GM10266 (cell line): ENCODE data around the gene KRI1.

Experiments
- DNase-seq: peaks from one replicate; pipeline ENCODE4 v3.0.0; 2012; ENCODE audit errors: extremely low spot score
- TF ChIP-seq, protein P1 (sequence below): IDR thresholded peaks from 2 replicates; pipeline ENCODE4 v1.5.1; 2012; ENCODE audit warnings: mild to moderate bottlenecking, low read depth; ENCODE audit not compliant: control insufficient read depth, insufficient read depth; ENCODE audit errors: missing control alignments

The KRI1 gene

DNA sequence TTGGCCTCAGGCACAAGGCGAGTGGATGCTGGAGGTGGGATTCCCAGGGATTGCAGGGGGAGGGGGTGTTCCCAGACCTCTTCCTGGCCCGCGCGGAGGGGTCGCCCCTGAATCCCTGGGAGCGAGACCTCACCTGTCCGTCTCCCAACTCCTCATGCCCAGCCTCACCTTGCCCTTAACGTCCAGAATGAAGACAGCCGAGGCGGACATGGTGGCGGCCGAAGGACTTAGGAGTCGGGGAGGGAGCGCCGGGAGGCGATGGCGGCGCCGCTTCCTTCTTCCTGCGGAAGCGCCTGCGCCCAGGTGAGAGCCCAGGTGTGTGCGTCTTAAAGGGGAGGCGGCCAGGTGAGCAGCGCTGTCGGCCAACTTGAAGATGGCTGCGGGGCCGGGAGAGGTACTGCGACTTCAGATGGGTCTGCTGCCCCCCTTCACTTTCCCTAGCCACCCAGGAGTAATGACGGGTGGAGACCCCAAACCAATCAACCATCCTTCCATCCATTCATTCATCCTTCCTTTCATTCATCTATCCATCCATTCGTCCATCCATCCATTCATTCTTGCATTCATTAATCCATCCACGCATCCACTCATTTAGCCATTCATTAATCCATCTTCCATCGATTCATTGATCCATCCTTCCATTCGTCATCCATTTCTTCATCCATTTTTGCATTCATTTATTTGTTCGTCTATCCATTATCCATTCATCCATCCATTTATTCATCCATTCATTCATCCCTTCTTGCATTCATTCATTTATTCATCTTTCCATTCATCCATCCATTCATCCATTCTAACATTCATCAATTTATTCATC lies 21.4 kb upstream of the KRI1 start, which contains the start of gene AP1M2:
Gene AP1M2, minus strand, starts transcription at position 291 of the 817 bp plus-strand sequence. Its CDS starts 81 bp downstream, at position 210.
- DNase-seq, result no peak
- TF ChIP-seq, protein P1, sequence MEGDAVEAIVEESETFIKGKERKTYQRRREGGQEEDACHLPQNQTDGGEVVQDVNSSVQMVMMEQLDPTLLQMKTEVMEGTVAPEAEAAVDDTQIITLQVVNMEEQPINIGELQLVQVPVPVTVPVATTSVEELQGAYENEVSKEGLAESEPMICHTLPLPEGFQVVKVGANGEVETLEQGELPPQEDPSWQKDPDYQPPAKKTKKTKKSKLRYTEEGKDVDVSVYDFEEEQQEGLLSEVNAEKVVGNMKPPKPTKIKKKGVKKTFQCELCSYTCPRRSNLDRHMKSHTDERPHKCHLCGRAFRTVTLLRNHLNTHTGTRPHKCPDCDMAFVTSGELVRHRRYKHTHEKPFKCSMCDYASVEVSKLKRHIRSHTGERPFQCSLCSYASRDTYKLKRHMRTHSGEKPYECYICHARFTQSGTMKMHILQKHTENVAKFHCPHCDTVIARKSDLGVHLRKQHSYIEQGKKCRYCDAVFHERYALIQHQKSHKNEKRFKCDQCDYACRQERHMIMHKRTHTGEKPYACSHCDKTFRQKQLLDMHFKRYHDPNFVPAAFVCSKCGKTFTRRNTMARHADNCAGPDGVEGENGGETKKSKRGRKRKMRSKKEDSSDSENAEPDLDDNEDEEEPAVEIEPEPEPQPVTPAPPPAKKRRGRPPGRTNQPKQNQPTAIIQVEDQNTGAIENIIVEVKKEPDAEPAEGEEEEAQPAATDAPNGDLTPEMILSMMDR, result no peak

DNA sequence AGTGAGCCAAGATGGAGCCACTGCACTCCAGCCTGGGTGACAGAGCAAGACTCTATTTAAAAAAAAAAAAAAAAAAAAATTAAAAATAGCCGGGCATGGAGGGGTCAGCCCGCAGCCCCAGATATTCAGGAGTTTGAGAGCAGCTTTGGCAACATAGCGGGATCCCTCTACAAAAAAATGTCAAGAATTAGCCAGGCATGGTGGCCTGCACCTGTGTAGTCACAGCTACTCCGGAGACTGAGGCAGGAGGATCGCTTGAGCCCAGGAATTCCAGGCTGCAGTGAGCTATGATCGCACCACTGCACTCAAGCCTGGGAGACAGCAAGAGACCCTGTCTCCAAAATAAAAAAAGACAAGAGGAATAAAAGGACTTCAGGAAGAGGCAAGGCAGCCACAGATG lies 20.6 kb upstream of the KRI1 start:
- DNase-seq, result no peak
- TF ChIP-seq, protein P1, result no peak

DNA sequence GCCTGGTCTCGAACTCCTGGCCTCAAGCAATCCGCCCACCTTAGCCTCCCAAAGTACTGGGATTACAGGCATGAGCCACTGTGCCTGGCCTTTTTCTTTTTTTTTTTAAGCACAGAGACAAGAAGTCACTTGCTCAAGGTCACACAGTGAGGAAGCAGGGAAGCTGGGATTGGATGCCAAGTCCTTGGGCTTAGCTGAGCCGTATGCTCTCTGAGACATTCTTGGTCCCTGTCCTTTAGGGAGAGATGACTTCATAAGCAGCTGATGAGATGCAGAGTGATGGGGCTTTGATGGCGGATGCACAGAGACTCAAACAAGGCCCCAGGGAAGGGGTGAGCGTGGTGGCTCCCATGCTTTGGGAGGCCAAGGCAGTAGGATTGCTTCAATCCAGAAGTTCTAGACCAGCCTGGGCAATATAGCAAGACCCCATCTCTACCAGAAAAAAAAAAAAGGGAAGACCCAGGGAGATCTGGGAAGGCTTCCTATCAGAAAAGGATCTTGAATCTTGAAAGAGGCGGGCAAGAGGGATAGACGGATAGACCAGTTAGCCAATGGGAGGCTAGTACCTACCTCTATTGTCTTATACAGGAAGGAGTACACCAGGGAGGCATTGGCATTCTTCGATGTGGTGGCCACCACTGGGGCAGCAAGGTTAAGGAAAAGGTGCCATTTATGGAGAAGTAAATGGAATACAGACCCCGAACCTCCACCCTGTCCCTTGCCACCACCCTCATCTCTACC lies 17.4 kb upstream of the KRI1 start:
- TF ChIP-seq, protein P1, result no peak
- DNase-seq, result no peak

DNA sequence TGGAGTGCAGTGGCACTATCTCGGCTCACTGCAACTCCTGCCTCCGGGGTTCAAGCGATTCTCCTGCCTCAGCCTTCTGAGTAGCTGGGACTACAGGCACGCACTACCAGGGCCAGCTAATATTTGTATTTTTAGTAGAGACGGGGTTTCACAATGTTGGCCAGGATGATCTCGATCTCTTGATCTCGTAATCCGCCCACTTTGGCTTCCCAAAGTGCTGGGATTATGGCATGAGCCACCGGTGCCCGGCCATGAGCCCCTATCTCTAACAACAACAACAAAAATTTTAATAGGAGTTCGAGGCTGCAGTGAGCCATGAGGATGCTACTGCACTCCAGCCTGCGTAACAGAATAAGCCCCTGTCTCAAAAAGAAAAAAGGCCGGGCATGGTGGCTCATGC lies 16.3 kb upstream of the KRI1 start:
- TF ChIP-seq, protein P1, result no peak
- DNase-seq, result no peak

DNA sequence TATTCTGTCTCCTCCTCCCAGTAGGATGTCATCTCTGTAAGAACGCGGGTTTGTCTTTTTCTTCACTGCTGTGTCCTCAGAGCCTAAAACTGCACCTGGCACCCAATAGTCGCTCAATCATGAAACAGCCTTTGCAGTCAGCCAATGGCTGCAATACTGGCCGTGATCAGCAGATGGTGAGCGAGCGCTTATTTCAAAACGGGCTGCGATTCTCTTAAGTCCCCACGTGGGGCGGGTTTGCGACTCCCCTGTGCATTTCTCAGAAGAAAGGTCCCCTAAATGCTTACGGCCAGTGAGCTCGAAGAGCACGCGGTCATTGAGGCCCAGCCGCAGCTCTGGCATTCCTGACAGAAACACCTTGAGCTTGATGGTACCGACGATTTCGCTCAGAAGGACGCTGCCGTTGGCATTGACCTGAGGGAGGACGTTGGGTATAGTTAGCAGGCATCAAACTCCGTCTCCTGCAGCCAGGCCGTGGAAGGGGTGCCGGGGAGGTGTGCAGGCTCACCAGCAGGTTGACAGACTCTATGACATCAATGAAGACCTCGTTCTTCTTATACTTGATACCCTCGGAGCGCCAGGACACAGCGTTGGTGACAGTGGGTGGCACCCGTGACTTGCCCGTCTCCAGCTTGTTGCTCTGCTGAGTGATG lies 15.3 kb upstream of the KRI1 start:
- DNase-seq, result peak; percentile 79
- TF ChIP-seq, protein P1, result peak; percentile 99

DNA sequence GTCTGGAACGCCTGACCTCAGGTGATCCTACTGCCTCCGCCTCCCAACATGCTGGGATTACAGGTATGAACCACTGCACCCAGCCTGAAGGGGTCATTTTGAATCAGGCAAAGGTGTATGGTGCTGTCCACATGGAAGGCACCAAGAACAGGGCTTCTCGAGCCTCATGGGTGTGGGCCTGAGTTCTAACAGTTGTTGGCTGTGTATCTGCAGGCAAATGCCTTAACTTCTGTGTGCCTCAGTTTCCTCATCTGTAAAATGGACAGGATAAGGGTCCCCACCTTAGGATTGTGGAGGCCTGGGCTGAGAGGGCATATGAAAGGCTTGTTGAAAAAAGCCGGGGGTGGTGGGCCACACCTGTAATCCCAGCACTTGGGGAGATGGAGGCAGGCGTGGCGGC lies 12.1 kb upstream of the KRI1 start:
- no peak for DNase-seq
- TF ChIP-seq, protein P1, result no peak
